ENCODE results near the gene MEIS1.

The MEIS1 gene

GRCh38 chr2:66523990-66524389 is 89.1 kb downstream of the MEIS1 start:
- FAIRE-seq = no peak
- DNase-seq (ENCODE audit: extremely low spot score, insufficient read length, low read depth) = no peak

GRCh38 chr2:66525606-66526005 is 90.7 kb downstream of the MEIS1 start:
- FAIRE-seq (no peak), DNase-seq (ENCODE audit: extremely low spot score, insufficient read length, low read depth) (no peak)

DNA sequence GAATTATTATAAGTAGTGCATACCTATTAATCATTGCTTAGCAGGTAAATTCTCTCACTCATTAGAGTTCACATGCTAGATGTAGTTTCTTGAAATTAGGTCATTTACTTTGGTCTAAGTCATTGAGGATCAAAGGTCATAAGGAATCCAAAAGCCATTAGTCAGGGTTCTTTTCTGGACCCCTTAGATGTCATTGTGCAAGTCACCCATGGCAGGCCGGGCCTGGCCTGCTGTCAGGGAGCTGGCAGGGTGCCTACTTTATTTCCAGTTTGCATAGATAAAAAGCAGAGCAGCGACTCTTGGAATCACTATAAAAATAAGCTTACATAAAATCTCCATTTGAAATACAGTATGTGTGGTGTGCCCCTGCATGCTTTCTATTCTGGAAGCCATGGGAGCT is 91.3 kb downstream of the MEIS1 start:
- no peak for FAIRE-seq

DNA sequence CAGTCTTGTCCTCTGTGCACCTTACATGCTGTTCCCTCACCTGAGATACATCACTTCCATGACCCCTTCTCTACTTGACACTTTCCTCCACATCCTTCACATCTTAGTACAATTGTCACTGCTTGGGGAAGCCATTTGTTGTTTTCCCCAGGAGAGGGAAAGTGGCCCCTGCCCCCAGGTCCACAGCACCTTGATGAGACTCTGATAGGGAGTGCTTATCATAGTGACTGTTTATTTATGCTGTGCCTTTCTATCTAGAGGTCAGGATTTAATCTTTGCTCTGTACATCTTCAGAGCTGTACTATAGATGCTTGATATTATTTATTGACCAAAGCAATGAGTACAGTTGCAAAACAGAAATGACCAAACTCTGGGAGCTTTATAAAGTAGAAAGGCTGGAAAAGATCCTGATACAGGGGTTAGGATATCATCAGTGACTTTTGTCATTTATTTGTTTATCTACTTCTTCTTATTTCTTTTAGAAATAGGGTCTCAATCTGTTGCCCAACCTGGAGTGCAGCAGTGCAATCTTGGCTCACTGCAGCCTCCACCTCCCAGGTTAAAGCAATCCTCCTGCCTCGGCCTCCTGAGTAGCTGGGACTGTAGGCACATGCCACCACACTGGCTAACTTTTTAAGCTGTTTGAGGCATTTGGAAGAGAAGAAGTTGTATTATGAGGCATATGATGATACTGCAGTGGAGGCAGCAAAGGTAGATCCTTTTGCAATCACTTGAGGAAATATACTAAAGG is 94.2 kb downstream of the MEIS1 start:
- DNase-seq (ENCODE audit: extremely low spot score, insufficient read length, low read depth) (no peak), FAIRE-seq (no peak)

More for the DNA sequence above, 91.3 kb downstream of the MEIS1 start:
- no peak for DNase-seq (ENCODE audit: extremely low spot score, insufficient read length, low read depth)

GRCh38 chr2:66530651-66531050 is 95.7 kb downstream of the MEIS1 start:
- DNase-seq (ENCODE audit: extremely low spot score, insufficient read length, low read depth) (no peak), FAIRE-seq (no peak)

- no peak for FAIRE-seq
- DNase-seq (ENCODE audit: extremely low spot score, insufficient read length, low read depth) = no peak
These were observed 96.2 kb downstream of the MEIS1 start for GRCh38 chr2:66531155-66531554.

DNA sequence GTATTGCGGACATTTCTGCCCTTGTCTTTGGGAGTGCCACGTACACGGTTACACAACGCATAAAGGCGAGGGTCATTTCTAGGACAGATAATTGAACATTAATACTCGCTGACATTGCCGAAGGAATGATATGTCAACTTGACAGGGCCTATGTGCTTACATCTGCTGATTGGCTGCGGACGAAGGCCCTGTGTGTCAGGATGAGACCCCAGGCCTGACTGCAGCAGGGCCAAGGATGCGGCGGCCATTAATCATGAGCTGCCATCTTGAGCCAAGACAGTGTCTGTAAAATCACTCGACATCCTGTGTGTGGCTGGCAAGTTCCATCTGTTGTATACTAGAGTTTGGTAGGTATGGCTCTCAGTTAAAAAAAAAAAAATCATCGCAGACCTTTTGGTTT is 96.6 kb downstream of the MEIS1 start:
- FAIRE-seq = no peak

GRCh38 chr2:66532972-66533868 is 98.3 kb downstream of the MEIS1 start:
- FAIRE-seq (no peak), DNase-seq (ENCODE audit: extremely low spot score, insufficient read length, low read depth) (no peak)

More for the DNA sequence above, 96.6 kb downstream of the MEIS1 start:
- DNase-seq (ENCODE audit: extremely low spot score, insufficient read length, low read depth) = no peak

GRCh38 chr2:66534461-66534860 is 99.5 kb downstream of the MEIS1 start:
- DNase-seq (ENCODE audit: extremely low spot score, insufficient read length, low read depth) (no peak), FAIRE-seq (no peak)

GRCh38 chr2:66535574-66536289 is 100.8 kb downstream of the MEIS1 start:
- no peak for FAIRE-seq
- no peak for DNase-seq (ENCODE audit: extremely low spot score, insufficient read length, low read depth)

DNA sequence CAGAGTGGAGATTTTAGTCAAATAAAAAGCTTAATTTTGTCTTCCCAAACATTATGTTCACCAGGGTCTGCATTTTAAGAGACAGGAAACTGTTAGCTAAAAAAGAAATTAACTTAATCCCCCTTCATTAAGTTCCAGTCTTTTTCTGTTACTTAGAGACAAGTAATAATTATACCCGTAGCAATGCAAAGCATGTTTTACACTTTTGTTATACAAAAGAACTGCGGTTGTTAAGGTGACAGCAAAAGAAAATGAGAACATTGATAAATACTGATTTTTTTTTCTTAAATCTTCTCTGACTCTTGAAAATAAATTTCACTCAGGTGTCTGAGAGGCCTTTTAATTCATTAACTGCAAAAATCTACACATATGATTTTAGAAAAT is 101.4 kb downstream of the MEIS1 start:
- no peak for DNase-seq (ENCODE audit: extremely low spot score, insufficient read length, low read depth)
- no peak for FAIRE-seq

DNA sequence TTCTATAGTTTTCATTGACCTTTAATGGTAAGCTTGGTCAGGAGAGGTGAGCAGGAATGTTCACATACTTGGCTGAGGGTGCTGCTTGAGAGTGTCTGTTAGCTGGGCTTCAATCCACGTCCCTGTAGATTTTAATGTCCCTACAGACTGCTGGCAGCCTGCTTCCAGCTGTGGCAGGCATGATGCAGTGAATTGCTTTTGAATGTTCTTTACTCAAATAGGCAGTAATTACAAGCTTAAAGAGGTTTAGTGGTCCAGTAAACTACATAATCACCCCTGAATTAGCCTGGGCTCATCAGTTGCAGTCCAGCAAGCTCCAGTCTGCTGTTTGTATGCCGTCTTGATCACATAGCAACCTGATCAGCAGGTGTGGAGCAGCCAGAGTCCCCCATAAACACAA is 102.1 kb downstream of the MEIS1 start:
- FAIRE-seq (no peak), DNase-seq (ENCODE audit: extremely low spot score, insufficient read length, low read depth) (no peak)

- FAIRE-seq (no peak), DNase-seq (ENCODE audit: extremely low spot score, insufficient read length, low read depth) (no peak)
These were observed 103.4 kb downstream of the MEIS1 start for GRCh38 chr2:66538291-66538690.

DNA sequence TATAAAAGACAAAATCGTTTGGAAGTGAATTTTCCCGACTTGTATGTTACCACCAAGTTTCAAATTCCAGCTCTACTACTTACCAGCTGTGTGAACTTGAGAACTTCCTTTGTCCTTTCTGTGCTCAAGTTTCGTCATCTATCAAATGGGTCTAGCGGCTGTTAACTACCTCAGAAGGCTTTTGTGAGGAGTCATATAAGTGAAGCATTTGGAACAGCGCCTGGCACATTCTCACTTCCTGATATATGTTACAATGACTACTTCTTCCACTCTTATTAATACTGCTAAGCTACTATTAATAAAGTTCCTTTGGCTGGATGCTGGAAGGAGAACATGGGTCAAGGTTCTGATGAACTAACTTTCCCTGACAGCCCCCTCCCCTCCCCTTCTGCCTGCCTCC is 104.5 kb downstream of the MEIS1 start:
- DNase-seq (ENCODE audit: extremely low spot score, insufficient read length, low read depth) = no peak

GRCh38 chr2:66541646-66542045 is 106.7 kb downstream of the MEIS1 start:
- no peak for DNase-seq (ENCODE audit: extremely low spot score, insufficient read length, low read depth)
- FAIRE-seq = no peak

More for the DNA sequence above, 104.5 kb downstream of the MEIS1 start:
- FAIRE-seq = no peak

- no peak for FAIRE-seq
- no peak for DNase-seq (ENCODE audit: extremely low spot score, insufficient read length, low read depth)
These were observed 108.4 kb downstream of the MEIS1 start for GRCh38 chr2:66543257-66543767.

DNA sequence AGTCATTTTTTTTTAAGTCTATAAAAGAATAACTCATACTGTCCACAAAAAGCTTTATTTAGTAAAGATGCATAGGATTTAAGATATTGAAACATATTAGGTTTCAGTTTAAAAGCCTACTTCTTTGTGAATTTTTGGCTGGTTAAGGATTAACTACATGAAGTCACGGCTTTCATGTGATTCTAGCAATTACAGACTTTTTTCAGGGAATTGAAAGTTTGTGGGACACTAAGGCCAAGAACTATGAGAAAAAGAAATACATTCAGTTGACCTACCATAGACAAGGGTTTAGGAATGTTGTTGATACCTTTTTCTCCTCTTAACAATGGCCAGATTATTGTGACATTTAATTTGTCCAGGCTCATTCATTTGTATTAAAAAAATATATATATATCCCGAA is 109.3 kb downstream of the MEIS1 start:
- DNase-seq (ENCODE audit: extremely low spot score, insufficient read length, low read depth) (no peak), FAIRE-seq (no peak)

DNA sequence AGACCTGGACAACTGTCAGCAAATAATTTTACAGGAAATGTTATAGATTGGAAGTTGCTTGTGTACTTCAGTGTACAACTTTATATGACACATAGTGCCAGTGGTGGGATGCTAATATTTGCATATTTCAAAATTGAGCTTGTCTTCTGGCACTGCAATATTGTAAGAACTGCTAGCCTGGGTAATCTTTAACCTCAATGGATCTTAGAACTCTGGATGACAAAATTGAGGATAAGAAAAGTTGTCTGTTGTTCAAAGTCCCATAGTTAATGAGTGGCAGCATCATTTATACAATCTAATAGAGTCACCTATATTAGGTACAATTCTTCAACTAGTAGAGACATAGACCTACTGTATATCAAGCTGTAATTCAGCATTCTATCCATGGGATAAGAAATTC is 110.3 kb downstream of the MEIS1 start:
- DNase-seq (ENCODE audit: extremely low spot score, insufficient read length, low read depth) = no peak
- FAIRE-seq = no peak

GRCh38 chr2:66547118-66547517 is 112.2 kb downstream of the MEIS1 start:
- FAIRE-seq (no peak), DNase-seq (ENCODE audit: extremely low spot score, insufficient read length, low read depth) (no peak)

- no peak for DNase-seq (ENCODE audit: extremely low spot score, insufficient read length, low read depth)
- no peak for FAIRE-seq
These were observed 113.0 kb downstream of the MEIS1 start for GRCh38 chr2:66547887-66548286.
